Small intestine (tissue), 7 donors: ENCODE measurements around the gene TPSG1. TPM values are rescaled to one million over a fixed set of nuclear protein-coding genes. Genes with fewer than 3 reads are reported as not detected.

Experiments
- DNase-seq, 2 donors: peaks; one replicate each; pipeline versions ENCODE4 v3.0.0 to v3.0.0-alpha.2; 2013
- FAIRE-seq: peaks from 2 replicates; lab custom pipeline; 2012; peaks lifted over from hg19 to GRCh38; lab: Jason Lieb, UNC
- H3K27ac ChIP-seq, 3 donors: one replicate each; pipeline ENCODE4 v1.5.1; 2013; ENCODE audit warnings: low read length in 2 of 3, mild to moderate bottlenecking in 2 of 3, control low read depth in 1 of 3, inconsistent platforms in 1 of 3, low read depth in 1 of 3, moderate library complexity in 1 of 3
- H3K27me3 ChIP-seq, 3 donors: one replicate each; pipeline ENCODE4 v1.6.1; 2013; ENCODE audit warnings: low read length in 3 of 3, inconsistent platforms in 1 of 3; ENCODE audit not compliant: control insufficient read depth in 3 of 3, insufficient read depth in 3 of 3
- H3K36me3 ChIP-seq, 3 donors: one replicate each; pipeline ENCODE4 v1.6.1; 2013; ENCODE audit warnings: low read length in 3 of 3, inconsistent platforms in 1 of 3, low read depth in 1 of 3, mild to moderate bottlenecking in 1 of 3, moderate library complexity in 1 of 3; ENCODE audit not compliant: control insufficient read depth in 3 of 3, insufficient read depth in 2 of 3
- H3K4me1 ChIP-seq, 3 donors: one replicate each; pipeline ENCODE4 v1.6.1; 2013; ENCODE audit warnings: low read length in 2 of 3, inconsistent platforms in 1 of 3, low read depth in 1 of 3, mild to moderate bottlenecking in 1 of 3, moderate library complexity in 1 of 3; ENCODE audit not compliant: control insufficient read depth in 3 of 3, insufficient read depth in 2 of 3
- H3K4me3 ChIP-seq, 3 donors: one replicate each; pipeline ENCODE4 v1.5.1; 2013; ENCODE audit warnings: low read length in 3 of 3, control low read depth in 1 of 3, inconsistent platforms in 1 of 3, low read depth in 1 of 3, mild to moderate bottlenecking in 1 of 3, moderate library complexity in 1 of 3
- H3K9me3 ChIP-seq, 2 donors: one replicate each; pipeline ENCODE4 v1.6.1; 2013; ENCODE audit warnings: low read depth in 1 of 2, low read length in 1 of 2; ENCODE audit not compliant: control insufficient read depth in 2 of 2, insufficient read depth in 1 of 2
- WGBS, 3 donors: extraction: QIAGEN DNeasy Blood & Tissue Kit; methylation state at CpG; one replicate each; pipeline ENCODE4 v1.1.7; 2013; 5-methylcytosine and 5-hydroxymethylcytosine counted together
- polyA plus RNA-seq, 4 donors: library from polyadenylated mRNA; stranded (reverse) in 3 of 4; unstranded in 1 of 4; fragments of 200-250 nt in 3 of 4; fragments of 120-200 nt in 1 of 4; gene quantifications; one replicate each; pipeline versions ENCODE4 v1.2.1 to v1.2.3, GENCODE V29; 2013
- donor health status: healthy with polysubstance abuse.
- donor health status: control.
- donor health status: control.
- donor health status: Bipolar disorder and iron deficiency.
- donor health status: healthy.

The TPSG1 gene
- polyA plus RNA-seq, 4 donors, result 3.3 to 40.9 (median 14.0) TPM

- Histone ChIP-seq H3K36me3 (peaks cover 0 to 8% (median 0%) of the 10 kb centered on the region in 3 donors), H3K9me3 (no peaks in the 10 kb centered on the region), H3K27me3 (no peaks in the 10 kb centered on the region), H3K4me1 (peaks cover 0 to 3% (median 0%) of the 10 kb centered on the region in 3 donors), H3K27ac (no peak overlapping the region), H3K4me3 (no peak overlapping the region)
- no peak for DNase-seq
- no peak for FAIRE-seq
- WGBS, 3 donors, result 51 to 67% (median 60%) methylated on average over 19 of the region's 19 CpGs
These were observed 27.7 kb downstream of the TPSG1 start for GRCh38 chr16:1197237-1197866.

- H3K27me3 ChIP-seq, result no peaks in the 10 kb centered on the region
- H3K9me3 ChIP-seq, result no peaks in the 10 kb centered on the region
- H3K27ac ChIP-seq, result no peak overlapping the region
- H3K4me1 ChIP-seq, result peaks cover 0 to 3% (median 0%) of the 10 kb centered on the region in 3 donors
- H3K4me3 ChIP-seq, result no peak overlapping the region
- DNase-seq (no peak), FAIRE-seq (no peak)
- peaks cover 0 to 2% (median 0%) of the 10 kb centered on the region in 3 donors for H3K36me3 ChIP-seq
- WGBS, 3 donors, result 64 to 71% (median 70%) methylated on average over 11 of the region's 11 CpGs
These were observed 28.6 kb downstream of the TPSG1 start for GRCh38 chr16:1196494-1196893.

GRCh38 chr16:1195393-1195666, 29.7 kb downstream of the TPSG1 start:
- Histone ChIP-seq H3K4me3 (no peak overlapping the region), H3K9me3 (no peaks in the 10 kb centered on the region), H3K36me3 (peaks cover 0 to 2% (median 0%) of the 10 kb centered on the region in 3 donors), H3K27me3 (no peaks in the 10 kb centered on the region), H3K4me1 (peaks cover 0 to 3% (median 0%) of the 10 kb centered on the region in 3 donors), H3K27ac (no peak overlapping the region)
- FAIRE-seq, result no peak
- DNase-seq, result no peak
- WGBS, 3 donors, result 50 to 68% (median 59%) methylated on average over 14 of the region's 14 CpGs

GRCh38 chr16:1194665-1195392, 30.2 kb downstream of the TPSG1 start:
- WGBS, 3 donors, result 13 to 28% (median 17%) methylated on average over 44 to 61 of the region's 61 CpGs
- DNase-seq, result peak; percentile 30 to 43
- no peak for FAIRE-seq
- Histone ChIP-seq H3K27ac (no peak overlapping the region), H3K27me3 (no peaks in the 10 kb centered on the region), H3K4me3 (no peak overlapping the region), H3K36me3 (peaks cover 0 to 2% (median 0%) of the 10 kb centered on the region in 3 donors), H3K4me1 (peaks cover 0 to 3% (median 0%) of the 10 kb centered on the region in 3 donors), H3K9me3 (no peaks in the 10 kb centered on the region)

- H3K27ac ChIP-seq, result no peak overlapping the region
- peaks cover 0 to 3% (median 0%) of the 10 kb centered on the region in 3 donors for H3K4me1 ChIP-seq
- FAIRE-seq, result no peak
These were observed 31.1 kb downstream of the TPSG1 start for GRCh38 chr16:1193825-1194581.

GRCh38 chr16:1193143-1193824, 31.8 kb downstream of the TPSG1 start:
- Histone ChIP-seq H3K36me3 (peaks cover 0 to 2% (median 0%) of the 10 kb centered on the region in 3 donors), H3K4me3 (no peak overlapping the region), H3K9me3 (no peaks in the 10 kb centered on the region), H3K4me1 (peaks cover 0 to 3% (median 0%) of the 10 kb centered on the region in 3 donors), H3K27ac (no peak overlapping the region), H3K27me3 (no peaks in the 10 kb centered on the region)
- FAIRE-seq, result no peak
- DNase-seq, result no peak
- WGBS, 3 donors, result 30 to 52% (median 36%) methylated on average over 28 to 30 of the region's 30 CpGs

More at GRCh38 chr16:1193825-1194581, 31.1 kb downstream of the TPSG1 start:
- Histone ChIP-seq H3K9me3 (no peaks in the 10 kb centered on the region), H3K4me3 (no peak overlapping the region), H3K27me3 (no peaks in the 10 kb centered on the region), H3K36me3 (peaks cover 0 to 2% (median 0%) of the 10 kb centered on the region in 3 donors)
- DNase-seq, result no peak
- 69 to 77% (median 77%) methylated on average over 26 to 29 of the region's 29 CpGs for WGBS, 3 donors

GRCh38 chr16:1192384-1193073, 32.5 kb downstream of the TPSG1 start:
- 64 to 73% (median 72%) methylated on average over 9 of the region's 9 CpGs for WGBS, 3 donors
- Histone ChIP-seq H3K27me3 (no peaks in the 10 kb centered on the region), H3K36me3 (peaks cover 0 to 2% (median 0%) of the 10 kb centered on the region in 3 donors), H3K4me1 (peaks cover 0 to 3% (median 0%) of the 10 kb centered on the region in 3 donors), H3K9me3 (no peaks in the 10 kb centered on the region), H3K4me3 (no peak overlapping the region), H3K27ac (no peak overlapping the region)
- DNase-seq, result no peak
- FAIRE-seq, result no peak
